ENCODE results near the gene TWIST2.

DNA sequence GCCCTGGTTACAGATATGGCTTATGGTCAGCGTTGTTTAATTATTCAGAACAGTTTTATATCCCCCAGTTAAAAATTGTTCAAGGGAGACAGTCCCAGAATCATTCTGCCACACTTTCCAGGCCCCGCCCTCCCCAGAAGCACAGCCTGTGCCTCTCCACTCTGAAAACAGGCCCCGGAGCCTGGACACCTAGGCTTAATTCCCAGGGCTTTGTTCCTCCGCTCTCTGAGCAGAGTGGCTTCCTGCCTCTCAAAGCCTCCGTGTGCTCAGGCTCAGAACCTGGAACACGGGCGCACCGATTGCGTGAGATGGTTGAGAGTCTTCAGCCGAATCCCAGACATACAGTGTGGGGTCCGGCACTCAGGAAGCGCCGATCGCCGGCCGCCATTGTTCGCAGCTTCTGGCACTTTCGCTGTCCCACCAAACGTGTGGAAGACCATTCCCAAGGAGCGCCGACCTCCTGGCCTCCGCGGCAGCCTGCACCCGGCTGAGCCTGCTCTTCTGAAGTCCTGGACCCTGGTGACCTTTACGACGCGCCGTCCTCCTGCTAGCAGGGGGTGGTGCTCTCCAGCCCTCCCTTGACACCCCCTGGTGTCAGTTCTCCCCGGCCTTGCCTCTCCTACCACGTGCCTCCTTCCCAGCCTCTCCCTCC, 45.6 kb downstream of the TWIST2 start:
- no peak for TF ChIP-seq POLR2A (IDR thresholded peaks at IDR 0.05)
- TF ChIP-seq CTCF (IDR thresholded peaks at IDR 0.05): no peak
- TF ChIP-seq POLR2AphosphoS5 (IDR thresholded peaks at IDR 0.05): no peak
- no peak for TF ChIP-seq EP300 (IDR thresholded peaks at IDR 0.05)
